Ovary (tissue), 9 donors: ENCODE data around the gene ADGRL4. TPM values are rescaled to one million over a fixed set of nuclear protein-coding genes. Genes with fewer than 3 reads are reported as not detected.

Source experiments
- DNase-seq, 5 donors: peaks; one replicate each; pipeline ENCODE4 v3.0.0-alpha.2; 2019 to 2020
- H3K27ac ChIP-seq, 2 donors: fragments of 200-600 bp; one replicate each; pipeline versions ENCODE4 v1.5.1 to v1.8.0; 2019 to 2022
- H3K27me3 ChIP-seq: fragments of 200-600 bp; one replicate; pipeline ENCODE4 v1.8.0; 2022
- H3K36me3 ChIP-seq: fragments of 200-600 bp; sonication (generic); one replicate; pipeline ENCODE4 v1.5.1; 2019
- H3K4me1 ChIP-seq: one replicate; pipeline ENCODE4 v1.8.1; 2013; ENCODE audit warnings: mild to moderate bottlenecking, moderate library complexity; ENCODE audit not compliant: insufficient read depth
- H3K4me3 ChIP-seq: fragments of 200-600 bp; sonication (generic); one replicate; pipeline ENCODE4 v1.5.1; 2017
- H3K9me3 ChIP-seq, 2 donors: fragments of 200-600 bp in 1 of 2; sonication (generic) in 1 of 2; one replicate each; pipeline versions ENCODE4 v1.5.1 to v1.8.1; 2013 to 2019; ENCODE audit warnings: mild to moderate bottlenecking in 1 of 2, moderate library complexity in 1 of 2
- EP300 ChIP-seq: sonication (generic); formaldehyde crosslinking; IDR thresholded peaks from one replicate; pipeline ENCODE4 v1.6.1; 2017; ENCODE audit warnings: antibody characterized with exemption
- POLR2A ChIP-seq: fragments of 450-650 bp; IDR thresholded peaks from one replicate; pipeline ENCODE4 v1.6.1; 2017; ENCODE audit warnings: antibody characterized with exemption, mild to moderate bottlenecking, moderate library complexity
- WGBS, 3 donors: extraction: QIAGEN DNeasy Blood & Tissue Kit in 1 of 3; methylation state at CpG; one replicate each; pipeline versions ENCODE4 v1.1.5 to v1.1.7; 2013 to 2017; 5-methylcytosine and 5-hydroxymethylcytosine counted together
- intact Hi-C, 4 donors: fragments of 100-400 bp; cut with DNase I; formaldehyde crosslinking; loops; one replicate each; pipeline versions ENCODE4 v1.11.0 to v1.15.1; 2022 to 2023
- polyA plus RNA-seq, 2 donors: library from polyadenylated mRNA; stranded (reverse); fragments of 200-250 nt in 1 of 2; fragments of 350-450 nt in 1 of 2; fragmentation: Illumina TruSeq in 1 of 2; extraction: RNeasy Lipid Tissue Mini Kit (QIAGEN cat#74804) in 1 of 2; gene quantifications; one replicate each; pipeline ENCODE4 v1.2.3, GENCODE V29; 2013 to 2014
- total RNA-seq, 7 donors: library from RNA; depleted of rRNA in 2 of 7; stranded (reverse); fragments of >200 nt in 2 of 7; fragmentation: NEBNext Ultra II Directional in 3 of 7; extraction: Animal tissue kit (Norgen Biotek cat#: 25700) in 3 of 7; gene quantifications; one replicate each; pipeline versions ENCODE4 v1.1.0 to v1.2.4, GENCODE V29; 2016 to 2023
- TF ChIP-seq, protein P1 (sequence below), 3 donors: fragments of 450-650 bp in 2 of 3; fragments of 200-600 bp in 1 of 3; IDR thresholded peaks; one replicate each; pipeline versions ENCODE4 v1.5.1 to v1.8.0; 2016 to 2022; ENCODE audit warnings: antibody characterized with exemption in 3 of 3, mild to moderate bottlenecking in 1 of 3
- donor health status: DM: no; HTN: no; CAD: no; lungs with moderate emphysema.
- donor health status: DM: no; HTN: no; CAD: no.
- donor health status: Bipolar disorder and iron deficiency.
- donor health status: DM: yes; HTN: yes; CAD: no.
- donor health status: DM: no; HTN: no; CAD: no.
- donor health status: DM: yes; HTN: yes; CAD: no.

Gene ADGRL4
- total and polyA plus RNA-seq, 9 donors, result 3.0 to 22.7 (median 9.2) TPM

DNA sequence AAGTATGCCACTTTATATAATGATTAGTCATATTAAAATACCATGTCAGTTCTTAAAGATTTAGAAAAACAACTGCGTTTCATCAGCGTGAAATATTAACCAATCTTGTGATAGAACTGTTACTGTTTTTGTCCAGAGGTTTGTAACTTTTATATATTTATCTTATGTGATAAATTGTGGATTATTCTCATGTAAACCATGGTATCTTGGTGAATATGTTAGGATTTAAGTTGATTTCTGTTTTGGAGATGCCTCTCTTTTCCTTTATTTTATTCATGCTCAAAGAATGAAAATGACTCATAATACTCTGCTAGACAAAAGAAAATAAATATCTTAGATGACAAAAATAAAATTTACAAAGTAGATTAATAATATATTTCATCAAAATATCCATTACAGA, 88.4 kb downstream of the ADGRL4 start:
- 84 to 94% (median 87%) methylated on average over 2 of the region's 2 CpGs for WGBS, 3 donors
- H3K27ac ChIP-seq, result no peak overlapping the region
- TF ChIP-seq, protein P1, sequence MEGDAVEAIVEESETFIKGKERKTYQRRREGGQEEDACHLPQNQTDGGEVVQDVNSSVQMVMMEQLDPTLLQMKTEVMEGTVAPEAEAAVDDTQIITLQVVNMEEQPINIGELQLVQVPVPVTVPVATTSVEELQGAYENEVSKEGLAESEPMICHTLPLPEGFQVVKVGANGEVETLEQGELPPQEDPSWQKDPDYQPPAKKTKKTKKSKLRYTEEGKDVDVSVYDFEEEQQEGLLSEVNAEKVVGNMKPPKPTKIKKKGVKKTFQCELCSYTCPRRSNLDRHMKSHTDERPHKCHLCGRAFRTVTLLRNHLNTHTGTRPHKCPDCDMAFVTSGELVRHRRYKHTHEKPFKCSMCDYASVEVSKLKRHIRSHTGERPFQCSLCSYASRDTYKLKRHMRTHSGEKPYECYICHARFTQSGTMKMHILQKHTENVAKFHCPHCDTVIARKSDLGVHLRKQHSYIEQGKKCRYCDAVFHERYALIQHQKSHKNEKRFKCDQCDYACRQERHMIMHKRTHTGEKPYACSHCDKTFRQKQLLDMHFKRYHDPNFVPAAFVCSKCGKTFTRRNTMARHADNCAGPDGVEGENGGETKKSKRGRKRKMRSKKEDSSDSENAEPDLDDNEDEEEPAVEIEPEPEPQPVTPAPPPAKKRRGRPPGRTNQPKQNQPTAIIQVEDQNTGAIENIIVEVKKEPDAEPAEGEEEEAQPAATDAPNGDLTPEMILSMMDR (IDR thresholded peaks at IDR 0.05), result no peak
- TF ChIP-seq EP300, result no peak
- no peak for TF ChIP-seq POLR2A

GRCh38 chr1:78916986-78917385, 89.5 kb downstream of the ADGRL4 start:
- TF ChIP-seq EP300, result no peak
- no peak for TF ChIP-seq POLR2A
- TF ChIP-seq, protein P1 (IDR thresholded peaks at IDR 0.05), result no peak
- Histone ChIP-seq H3K9me3 (no peaks in the 10 kb centered on the region), H3K4me3 (no peak overlapping the region), H3K27ac (no peak overlapping the region), H3K4me1 (no peaks in the 10 kb centered on the region), H3K27me3 (no peaks in the 10 kb centered on the region), H3K36me3 (no peaks in the 10 kb centered on the region)
- intact Hi-C loops, result no loop called here
- 59 to 71% (median 63%) methylated on average over 3 of the region's 3 CpGs for WGBS, 3 donors
- no peak for DNase-seq

More for the DNA sequence above, 88.4 kb downstream of the ADGRL4 start:
- Histone ChIP-seq H3K36me3 (no peaks in the 10 kb centered on the region), H3K27me3 (no peaks in the 10 kb centered on the region), H3K4me3 (no peak overlapping the region), H3K4me1 (no peaks in the 10 kb centered on the region), H3K9me3 (no peaks in the 10 kb centered on the region)
- DNase-seq, result no peak
- intact Hi-C loops, result no loop called here

DNA sequence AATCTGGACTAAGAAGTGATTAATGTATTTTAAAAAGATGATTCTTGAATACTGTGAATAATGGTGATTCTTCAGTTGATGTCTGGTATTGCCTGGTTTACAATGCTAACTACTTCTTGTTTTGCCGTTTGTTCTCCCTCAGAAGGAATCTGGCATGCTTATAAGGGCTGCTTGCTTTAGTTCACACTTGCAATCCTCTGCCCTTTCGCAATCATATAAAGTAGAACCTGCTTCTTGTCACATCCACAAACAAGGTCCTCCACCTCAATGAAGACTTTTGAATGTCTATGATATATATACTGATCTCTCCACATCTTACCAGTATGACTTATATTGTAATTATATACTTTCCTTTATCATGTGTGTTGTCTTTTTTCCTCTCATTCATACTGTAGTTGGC, 92.6 kb downstream of the ADGRL4 start:
- Histone ChIP-seq H3K4me1 (no peaks in the 10 kb centered on the region), H3K9me3 (no peaks in the 10 kb centered on the region), H3K27me3 (no peaks in the 10 kb centered on the region), H3K4me3 (no peak overlapping the region), H3K27ac (no peak overlapping the region), H3K36me3 (no peaks in the 10 kb centered on the region)
- 81 to 91% (median 87%) methylated on average over 2 of the region's 2 CpGs for WGBS, 3 donors
- intact Hi-C loops, result no loop called here
- no peak for DNase-seq
- TF ChIP-seq POLR2A, result no peak
- TF ChIP-seq, protein P1 (IDR thresholded peaks at IDR 0.05), result no peak
- TF ChIP-seq EP300, result no peak

GRCh38 chr1:78911956-78912880, 94.3 kb downstream of the ADGRL4 start:
- H3K4me3 ChIP-seq, result no peak overlapping the region
- intact Hi-C loops, result no loop called here
- no peak overlapping the region for H3K27ac ChIP-seq
- no peaks in the 10 kb centered on the region for H3K9me3 ChIP-seq
- TF ChIP-seq POLR2A (no peak), EP300 (no peak)
- TF ChIP-seq, protein P1 (IDR thresholded peaks at IDR 0.05), result no peak
- H3K27me3 ChIP-seq, result no peaks in the 10 kb centered on the region
- whole genome bisulfite sequencing, 3 donors, result 81 to 88% (median 83%) methylated on average over 3 of the region's 3 CpGs
- no peaks in the 10 kb centered on the region for H3K4me1 ChIP-seq
- H3K36me3 ChIP-seq, result no peaks in the 10 kb centered on the region
- DNase-seq, result no peak
